A549 (cell line): ENCODE results near the gene FAT1. TPM values are rescaled to one million over a fixed set of nuclear protein-coding genes. Genes with fewer than 3 reads are reported as not detected.

ENCODE experiments used
- ATAC-seq, 2 experiments: fragments of 200-7000 bp in 1 of 2; fragments of >200 bp in 1 of 2; cut with Nextera tagmentation in 1 of 2; cut with Tn5 transposase in 1 of 2; 3 replicates each; pipeline versions ENCODE4 v1.8.0 to v1.9.1; 2018 to 2020; ENCODE audit warnings: mild to moderate bottlenecking in 1 of 2, moderate library complexity in 1 of 2
- CTCF ChIA-PET: fragments of 300-600 bp; sonication (Branson Sonifier 250); formaldehyde crosslinking; extraction: SDS; loops from one replicate; lab custom pipeline; 2021; ENCODE audit warnings: antibody characterized with exemption, inconsistent platforms; lab: Yijun Ruan, JAX
- POLR2A ChIA-PET: fragments of 350-600 bp; formaldehyde crosslinking; extraction: SDS; loops from one replicate; lab custom pipeline; 2021; ENCODE audit warnings: antibody characterized with exemption, inconsistent platforms; lab: Yijun Ruan, JAX
- DNase-seq, 2 experiments: peaks; one replicate each; pipeline versions ENCODE4 v3.0.0 to v3.0.0-alpha.2; 2011 to 2016; ENCODE audit warnings: low read depth in 1 of 2, low spot score in 1 of 2
- FAIRE-seq: peaks from 2 replicates; lab custom pipeline; 2011; peaks lifted over from hg19 to GRCh38; lab: Jason Lieb, UNC
- H3K27ac ChIP-seq, 2 experiments: fragments of >200 bp; sonication (Bioruptor Twin); formaldehyde crosslinking; 3 replicates each; pipeline ENCODE4 v1.5.1; 2016 to 2017
- H3K4me1 ChIP-seq: fragments of >200 bp; sonication (Bioruptor Twin); formaldehyde crosslinking; 3 replicates; pipeline ENCODE4 v1.6.1; 2016
- H3K4me2 ChIP-seq: fragments of >200 bp; sonication (Bioruptor Twin); formaldehyde crosslinking; 3 replicates; pipeline ENCODE4 v1.6.1; 2016
- H3K4me3 ChIP-seq: fragments of >200 bp; sonication (Bioruptor Twin); formaldehyde crosslinking; 3 replicates; pipeline ENCODE4 v1.5.1; 2016
- H3K9me3 ChIP-seq: fragments of >200 bp; sonication (Bioruptor Twin); formaldehyde crosslinking; 3 replicates; pipeline ENCODE4 v1.6.1; 2016
- BHLHE40 ChIP-seq: IDR thresholded peaks from 2 replicates; pipeline ENCODE4 v1.6.1; 2012; ENCODE audit warnings: low read depth, low read length, inconsistent platforms
- CBX2 ChIP-seq: fragments of 200-600 bp; sonication (generic); IDR thresholded peaks from 2 replicates; pipeline ENCODE4 v1.6.1; 2016; ENCODE audit warnings: low read depth, mild to moderate bottlenecking, borderline replicate concordance
- CEBPB ChIP-seq, 2 experiments: fragments of >200 bp in 1 of 2; sonication (Bioruptor Twin) in 1 of 2; formaldehyde crosslinking in 1 of 2; IDR thresholded peaks; 2 replicates each; pipeline ENCODE4 v1.6.1; 2012 to 2016
- CHD2 ChIP-seq: fragments of 150-350 bp; IDR thresholded peaks from 2 replicates; pipeline ENCODE4 v1.6.1; 2014; ENCODE audit warnings: low read length; ENCODE audit not compliant: partially characterized antibody
- CHD4 ChIP-seq: fragments of 200-600 bp; sonication (generic); IDR thresholded peaks from 2 replicates; pipeline ENCODE4 v1.6.1; 2016; ENCODE audit warnings: antibody characterized with exemption, mild to moderate bottlenecking, borderline replicate concordance
- E2F6 ChIP-seq: IDR thresholded peaks from 2 replicates; pipeline ENCODE4 v1.6.1; 2012; ENCODE audit warnings: low read depth, borderline replicate concordance
- EP300 ChIP-seq, 2 experiments: fragments of >200 bp; sonication (Bioruptor Twin); formaldehyde crosslinking; IDR thresholded peaks; 2 replicates in 1 of 2; 3 replicates in 1 of 2; pipeline ENCODE4 v1.6.1; 2016 to 2017
- FOSB ChIP-seq: fragments of 250-450 bp; sonication (Bioruptor Pico); IDR thresholded peaks from 2 replicates; pipeline ENCODE4 v1.5.0; 2020; ENCODE audit warnings: mild to moderate bottlenecking, moderate library complexity
- GATA3 ChIP-seq: IDR thresholded peaks from 2 replicates; pipeline ENCODE4 v1.6.1; 2012; ENCODE audit warnings: borderline replicate concordance
- HDAC2 ChIP-seq: fragments of 200-600 bp; sonication (generic); IDR thresholded peaks from 2 replicates; pipeline ENCODE4 v1.6.1; 2016
- HEYL ChIP-seq: fragments of 250-450 bp; sonication (Bioruptor Pico); IDR thresholded peaks from 2 replicates; pipeline ENCODE4 v1.8.0; 2021; ENCODE audit warnings: mild to moderate bottlenecking, moderate library complexity
- HOXA7 ChIP-seq: fragments of 250-450 bp; sonication (Bioruptor Pico); IDR thresholded peaks from 2 replicates; pipeline ENCODE4 v1.5.0; 2020; ENCODE audit warnings: mild to moderate bottlenecking, moderate library complexity
- HOXB13 ChIP-seq: fragments of 250-450 bp; sonication (Bioruptor Pico); IDR thresholded peaks from 2 replicates; pipeline ENCODE4 v1.5.0; 2020; ENCODE audit warnings: low read depth, mild to moderate bottlenecking, moderate library complexity
- KDM5A ChIP-seq: fragments of 200-600 bp; sonication (generic); IDR thresholded peaks from 2 replicates; pipeline ENCODE4 v1.6.1; 2016; ENCODE audit warnings: antibody characterized with exemption, mild to moderate bottlenecking
- NFE2L2 ChIP-seq: fragments of 150-350 bp; conservative IDR thresholded peaks from 2 replicates; pipeline ENCODE4 v1.6.1; 2014; ENCODE audit warnings: low read length
- NPAS2 ChIP-seq: fragments of 250-450 bp; sonication (Bioruptor Pico); IDR thresholded peaks from 2 replicates; pipeline ENCODE4 v1.8.0; 2022; ENCODE audit warnings: mild to moderate bottlenecking, moderate library complexity, borderline replicate concordance
- NR3C1 ChIP-seq: fragments of >200 bp; sonication (Bioruptor Twin); formaldehyde crosslinking; IDR thresholded peaks from 3 replicates; pipeline ENCODE4 v1.6.1; 2017
- PBX3 ChIP-seq: IDR thresholded peaks from 2 replicates; pipeline ENCODE4 v1.6.1; 2012
- PHF8 ChIP-seq: fragments of 200-600 bp; sonication (generic); IDR thresholded peaks from 2 replicates; pipeline ENCODE4 v1.6.1; 2016; ENCODE audit warnings: low read depth, mild to moderate bottlenecking, antibody characterized with exemption, moderate library complexity, borderline replicate concordance
- POLR2AphosphoS2 ChIP-seq: conservative IDR thresholded peaks from 2 replicates; pipeline ENCODE4 v1.6.1; 2012; ENCODE audit warnings: low read length, improper control_type of control experiment, inconsistent platforms
- RARB ChIP-seq: fragments of 250-450 bp; sonication (Bioruptor Pico); IDR thresholded peaks from 2 replicates; pipeline ENCODE4 v1.8.0; 2021; ENCODE audit warnings: mild to moderate bottlenecking, moderate library complexity
- REST ChIP-seq: fragments of 200-600 bp; sonication (generic); IDR thresholded peaks from 2 replicates; pipeline ENCODE4 v1.6.1; 2016; ENCODE audit warnings: antibody characterized with exemption, mild to moderate bottlenecking, moderate library complexity
- RNF2 ChIP-seq: fragments of 200-600 bp; sonication (generic); IDR thresholded peaks from 2 replicates; pipeline ENCODE4 v1.6.1; 2016; ENCODE audit warnings: low read depth, mild to moderate bottlenecking, antibody characterized with exemption, moderate library complexity, borderline replicate concordance
- WGBS: methylation state at CpG from one replicate; pipeline ENCODE4 v1.1.6; 2017; ENCODE audit errors: missing lambda C conversion rate; 5-methylcytosine and 5-hydroxymethylcytosine counted together
- polyA plus RNA-seq, 4 experiments: library from polyadenylated mRNA; depleted of rRNA in 3 of 4; stranded (reverse); fragments of >200 nt; fragmentation: RNase III in 1 of 4; extraction: RNeasy Plus Mini Kit Qiagen cat#74134 plus additional on column Dnase treatment in 1 of 4; gene quantifications; 2 replicates in 3 of 4; 3 replicates in 1 of 4; pipeline ENCODE4 v1.2.3, GENCODE V29; 2011 to 2017

FAT1 gene
- polyA plus RNA-seq, 2 of the 4 experiments (the other 2 are of a cell fraction), result 62.2 to 177 TPM

GRCh38 chr4:186701788-186702187 is 21.9 kb downstream of the FAT1 start:
- H3K27ac ChIP-seq, result 0 out of 6 replicates have a peak overlapping the region, but pooled peaks of 1 of the 2 experiments have one; percentile 54
- no peaks in the 10 kb centered on the region for H3K9me3 ChIP-seq
- FAIRE-seq, result no peak
- ChIA-PET CTCF (interaction anchor here (1.9 kb wide), 1 partner anchor 18 kb away, joined by 7 read pairs; no protein-coding TSS in a partner anchor), POLR2A (no interaction called here)
- peaks cover 33% of the 10 kb centered on the region for H3K4me1 ChIP-seq
- no peak overlapping the region for H3K4me3 ChIP-seq
- TF ChIP-seq CBX2 (no peak), HEYL (no peak), REST (no peak), NFE2L2 (no peak), RARB (no peak), GATA3 (no peak), CHD4 (no peak), CEBPB (IDR thresholded peaks at IDR 0.05) (no peak), FOSB (no peak), EP300 (IDR thresholded peaks at IDR 0.05) (no peak), HOXB13 (CRISPR knock-in tag) (no peak), NPAS2 (CRISPR knock-in tag) (no peak)
- TF ChIP-seq, all 56 proteins: peak for 0
- no peak overlapping the region for H3K4me2 ChIP-seq
- DNase-seq (no peak), ATAC-seq (no peak)
- WGBS, result 86% methylated on average over 11 of the region's 12 CpGs

- ATAC-seq (no peak), DNase-seq (no peak), FAIRE-seq (no peak)
- Histone ChIP-seq H3K4me1 (peaks cover 33% of the 10 kb centered on the region), H3K27ac (peak overlapping the region in 1 of 2 experiments; percentile 54; a peak in 1 of 6 replicates), H3K9me3 (no peaks in the 10 kb centered on the region), H3K4me3 (no peak overlapping the region), H3K4me2 (no peak overlapping the region)
- TF ChIP-seq PBX3 (no peak), HDAC2 (no peak), PHF8 (no peak), GATA3 (no peak)
- ChIA-PET POLR2A (no interaction called here), CTCF (interaction anchor here (1.9 kb wide), 1 partner anchor 18 kb away, joined by 7 read pairs; no protein-coding TSS in a partner anchor)
- 79% methylated on average over 3 of the region's 5 CpGs for WGBS
Measured at GRCh38 chr4:186701273-186701672, 22.4 kb downstream of the FAT1 start.

- H3K4me2 ChIP-seq, result no peak overlapping the region
- FAIRE-seq, result no peak
- H3K27ac ChIP-seq, result no peak overlapping the region
- 92% methylated on average over 14 of the region's 16 CpGs for WGBS
- ChIA-PET POLR2A (no interaction called here), CTCF (interaction anchor here (1.9 kb wide), 1 partner anchor 19 kb away, joined by 7 read pairs; no protein-coding TSS in a partner anchor)
- no peak overlapping the region for H3K4me3 ChIP-seq
- no peak for DNase-seq
- peaks cover 38% of the 10 kb centered on the region for H3K4me1 ChIP-seq
- peak in 1 of 2 experiments; percentile 28; a peak in 3 of 6 replicates for ATAC-seq
- no peaks in the 10 kb centered on the region for H3K9me3 ChIP-seq
- TF ChIP-seq CHD2 (no peak), NR3C1 (no peak), E2F6 (no peak), REST (no peak), RNF2 (no peak), BHLHE40 (no peak), HOXA7 (CRISPR knock-in tag) (no peak), NFE2L2 (no peak), PHF8 (no peak), POLR2AphosphoS2 (no peak), GATA3 (no peak), KDM5A (no peak)
Measured at GRCh38 chr4:186700746-186701145, 22.9 kb downstream of the FAT1 start.
